Measurements from ENCODE around the gene PRKAA2. TPM values are rescaled to one million over a fixed set of nuclear protein-coding genes. Genes with fewer than 3 reads are reported as not detected.

PRKAA2 gene
- total and polyA plus RNA-seq, 2 donors (not counting 3 experiments of a cell fraction or from before 2014, with no cell fraction given): 0.32 to 1.2 TPM

DNA sequence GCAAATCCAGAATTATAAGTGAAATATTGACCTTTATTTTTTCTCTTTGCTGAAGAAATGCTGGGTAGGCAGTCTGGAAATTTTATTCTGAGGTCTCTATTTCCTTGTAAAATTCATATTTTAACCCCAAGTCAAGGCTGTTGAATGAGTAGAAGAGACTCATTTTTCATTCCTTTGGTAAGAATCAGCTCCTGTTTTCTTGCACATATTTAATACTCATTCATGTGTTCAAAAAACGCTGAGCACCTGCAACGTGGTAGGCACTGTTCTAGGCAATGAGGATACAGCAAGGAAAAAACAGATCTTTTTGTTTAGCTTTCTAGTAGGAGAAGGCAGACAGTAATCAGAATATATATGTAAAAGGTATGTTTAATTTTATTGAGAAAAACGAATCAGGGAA lies 1.5 kb downstream of the PRKAA2 start:
- FAIRE-seq (no peak), DNase-seq (ENCODE audit: low read depth, low spot score) (no peak)
- Histone ChIP-seq H3K79me2 (ENCODE audit: control insufficient read depth, insufficient read depth, low read length) (no peaks in the 10 kb centered on the region), H2AFZ (ENCODE audit: low read depth, low read length) (no peak overlapping the region), H3K9me3 (replicated peaks; ENCODE audit: control insufficient read depth, insufficient read depth, low read length) (no peaks in the 10 kb centered on the region), H3K9me1 (replicated peaks; ENCODE audit: control insufficient read depth, extremely low read depth, insufficient read depth, low read length) (no peaks in the 10 kb centered on the region), H3K4me2 (ENCODE audit: insufficient read depth, low read length) (peak overlapping the region; percentile 38), H3K27ac (ENCODE audit: insufficient read depth, low read depth, low read length) (no peak overlapping the region), H3K27me3 (ENCODE audit: control insufficient read depth in 2 of 2, insufficient read depth in 2 of 2, low read length in 2 of 2) (peaks cover 2 to 3% of the 10 kb centered on the region in 2 experiments), H4K20me1 (replicated peaks; ENCODE audit: control insufficient read depth, extremely low read depth, insufficient read depth, low read length) (no peaks in the 10 kb centered on the region), H3K9ac (replicated peaks; ENCODE audit: extremely low read depth, insufficient read depth, low read length) (no peak overlapping the region), H3K4me3 (replicated peaks in 1 of 3; ENCODE audit: insufficient read depth in 1 of 3, low read depth in 1 of 3, low read length in 3 of 3) (no peak overlapping the region), H3K36me3 (ENCODE audit: control insufficient read depth in 2 of 2, extremely low read depth in 1 of 2, insufficient read depth in 2 of 2, low read length in 2 of 2) (no peaks in the 10 kb centered on the region), H3K4me1 (ENCODE audit: control insufficient read depth, extremely low read depth, insufficient read depth, low read length) (peaks cover 19% of the 10 kb centered on the region)
- intact Hi-C loops (cut with micrococcal nuclease): no loop called here
- ChIA-PET POLR2A (no interaction called here), CTCF (no interaction called here)
- no TSS peak for BruUV-seq (replicated peaks)
- dilution Hi-C loops (cut with MboI; ENCODE audit: extremely low pct_ligation_motif_present, low sequenced_read_pairs): no loop called here
- TF ChIP-seq JUN (IDR thresholded peaks at IDR 0.05; ENCODE audit: borderline replicate concordance, insufficient read depth, insufficient read length, low read depth) (no peak), POLR2AphosphoS5 (IDR thresholded peaks at IDR 0.05; ENCODE audit: insufficient read depth, low read depth, low read length) (no peak), FOS (IDR thresholded peaks at IDR 0.05; ENCODE audit: borderline replicate concordance, insufficient read depth, low read length) (no peak), GATA2 (IDR thresholded peaks at IDR 0.05; ENCODE audit: insufficient read depth, insufficient read length, low read depth, low read length) (no peak), MYC (IDR thresholded peaks at IDR 0.05; ENCODE audit: low read depth, low read length) (no peak), EZH2 (IDR thresholded peaks at IDR 0.05; ENCODE audit: borderline replicate concordance, low read depth, low read length, severe bottlenecking) (no peak), POLR2A (IDR thresholded peaks at IDR 0.05; ENCODE audit: low read depth, low read length) (no peak), CTCF (IDR thresholded peaks at IDR 0.05; ENCODE audit: extremely low read depth in 1 of 2, insufficient read depth in 1 of 2, low read depth in 1 of 2, low read length in 2 of 2) (no peak)
- TF ChIP-seq, protein P1, sequence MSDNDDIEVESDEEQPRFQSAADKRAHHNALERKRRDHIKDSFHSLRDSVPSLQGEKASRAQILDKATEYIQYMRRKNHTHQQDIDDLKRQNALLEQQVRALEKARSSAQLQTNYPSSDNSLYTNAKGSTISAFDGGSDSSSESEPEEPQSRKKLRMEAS (IDR thresholded peaks at IDR 0.05; ENCODE audit: insufficient read depth, insufficient read length): no peak
